Lung microvascular endothelial cell (primary cell): ENCODE measurements around the gene LCN9. TPM values are rescaled to one million over a fixed set of nuclear protein-coding genes. Genes with fewer than 3 reads are reported as not detected.

Experiments
- DNase-seq, 2 donors: peaks; one replicate each; pipeline versions ENCODE4 v3.0.0 to v3.0.0-alpha.2; 2010; ENCODE audit warnings: low read depth in 2 of 2
- total RNA-seq: library from RNA; depleted of rRNA; stranded (reverse); fragments of >200 nt; gene quantifications from 2 replicates; pipeline ENCODE4 v1.2.1, GENCODE V29; 2014

The LCN9 gene
- total RNA-seq, 1 donor from 2014 or later: not detected

- no peak for DNase-seq
These were observed 35.7 kb downstream of the LCN9 start for GRCh38 chr9:135698767-135699166.

GRCh38 chr9:135699440-135699839, 36.3 kb downstream of the LCN9 start, which contains the start of gene SOHLH1:
Gene SOHLH1 (minus strand): TSS chr9:135699481. CDS start chr9:135699467, 14 bp downstream.
- DNase-seq: no peak

GRCh38 chr9:135700525-135700924, 37.4 kb downstream of the LCN9 start:
- no peak for DNase-seq

GRCh38 chr9:135701067-135701958, 38.2 kb downstream of the LCN9 start:
- no peak for DNase-seq

- DNase-seq: peak; percentile 36 to 53
These were observed 39.0 kb downstream of the LCN9 start, which contains the start of gene KCNT1 for GRCh38 chr9:135701959-135702721. Gene KCNT1 (plus strand): TSS chr9:135702185. CDS start chr9:135702259, 74 bp downstream.

GRCh38 chr9:135703726-135704125, 40.6 kb downstream of the LCN9 start:
- DNase-seq: no peak

- DNase-seq: no peak
These were observed 41.4 kb downstream of the LCN9 start for GRCh38 chr9:135704483-135704882.

GRCh38 chr9:135705376-135705775, 42.3 kb downstream of the LCN9 start:
- no peak for DNase-seq

GRCh38 chr9:135706288-135706687, 43.2 kb downstream of the LCN9 start:
- no peak for DNase-seq

- no peak for DNase-seq
These were observed 44.4 kb downstream of the LCN9 start for GRCh38 chr9:135707252-135708138.

- DNase-seq: no peak
These were observed 45.1 kb downstream of the LCN9 start for GRCh38 chr9:135708164-135708563.

GRCh38 chr9:135711391-135711790, 48.3 kb downstream of the LCN9 start:
- DNase-seq: no peak

- DNase-seq: no peak
These were observed 48.8 kb downstream of the LCN9 start for GRCh38 chr9:135711881-135712280.

- DNase-seq: no peak
These were observed 49.6 kb downstream of the LCN9 start for GRCh38 chr9:135712613-135713295.

GRCh38 chr9:135714242-135715055, 51.3 kb downstream of the LCN9 start:
- peak in 1 of 2 donors; percentile 28 for DNase-seq

- DNase-seq: no peak
These were observed 52.0 kb downstream of the LCN9 start for GRCh38 chr9:135715056-135715595.

GRCh38 chr9:135716045-135716444, 52.9 kb downstream of the LCN9 start:
- no peak for DNase-seq
